HepG2 (cell line): ENCODE results near the gene SRSF2. TPM values are rescaled to one million over a fixed set of nuclear protein-coding genes. Genes with fewer than 3 reads are reported as not detected.

Experiments
- CENPX ChIP-seq: sonication (generic); formaldehyde crosslinking; IDR thresholded peaks from 2 replicates; pipeline ENCODE4 v1.9.0; 2021; ENCODE audit warnings: mild to moderate bottlenecking, missing genetic modification reagents, moderate library complexity
- GATAD2A ChIP-seq: IDR thresholded peaks from 2 replicates; pipeline ENCODE4 v1.6.1; 2016
- GZF1 ChIP-seq: sonication (generic); formaldehyde crosslinking; IDR thresholded peaks from 2 replicates; pipeline ENCODE4 v1.5.1; 2020; ENCODE audit warnings: mild to moderate bottlenecking, missing genetic modification reagents
- HES4 ChIP-seq: sonication (generic); formaldehyde crosslinking; IDR thresholded peaks from 2 replicates; pipeline ENCODE4 v1.9.0; 2021; ENCODE audit warnings: mild to moderate bottlenecking, missing genetic modification reagents, borderline replicate concordance
- NFE2L1 ChIP-seq: sonication (generic); formaldehyde crosslinking; IDR thresholded peaks from 2 replicates; pipeline ENCODE4 v1.4.0; 2020; ENCODE audit warnings: missing genetic modification reagents, mild to moderate bottlenecking, borderline replicate concordance
- RXRA ChIP-seq: sonication (generic); formaldehyde crosslinking; IDR thresholded peaks from 2 replicates; pipeline ENCODE4 v1.5.1; 2020; ENCODE audit warnings: missing genetic modification reagents
- ZEB1 ChIP-seq: IDR thresholded peaks from 2 replicates; pipeline ENCODE4 v1.6.1; 2012; ENCODE audit warnings: mild to moderate bottlenecking, low read depth, inconsistent platforms; ENCODE audit not compliant: insufficient replicate concordance
- ZNF34 ChIP-seq: sonication (generic); formaldehyde crosslinking; IDR thresholded peaks from 2 replicates; pipeline ENCODE4 v1.4.0; 2020; ENCODE audit warnings: mild to moderate bottlenecking, missing genetic modification reagents, borderline replicate concordance
- ZNF749 ChIP-seq: sonication (generic); formaldehyde crosslinking; IDR thresholded peaks from 2 replicates; pipeline ENCODE4 v1.8.0; 2022; ENCODE audit warnings: mild to moderate bottlenecking, missing genetic modification reagents, moderate library complexity, borderline replicate concordance
- polyA plus RNA-seq, 8 experiments: library from polyadenylated mRNA; depleted of rRNA in 3 of 8; stranded (reverse) in 7 of 8; unstranded in 1 of 8; fragments of >200 nt; fragmentation: Illumina TruSeq in 4 of 8; extraction: Trizol in 4 of 8; gene quantifications; 2 replicates each; pipeline versions ENCODE4 v1.2.1 to v1.2.3, GENCODE V29; 2011 to 2016; ENCODE audit warnings: low read depth in 4 of 8, missing spikeins in 1 of 8, mixed read lengths in 1 of 8; ENCODE audit not compliant: insufficient read depth in 1 of 8
- total RNA-seq, 5 experiments: library from RNA; depleted of rRNA; stranded (reverse); fragments of >200 nt; fragmentation: Illumina TruSeq; extraction: Trizol; gene quantifications; 2 replicates each; pipeline ENCODE4 v1.2.3, GENCODE V29; 2016; ENCODE audit warnings: low read depth in 1 of 5
- TF ChIP-seq, protein P1 (sequence below): sonication (generic); formaldehyde crosslinking; IDR thresholded peaks from 2 replicates; pipeline ENCODE4 v1.4.0; 2020; ENCODE audit warnings: missing genetic modification reagents
- TF ChIP-seq, protein P2 (sequence below): sonication (generic); formaldehyde crosslinking; IDR thresholded peaks from 2 replicates; pipeline ENCODE4 v1.8.1; 2023; ENCODE audit warnings: missing genetic modification reagents, mild to moderate bottlenecking, borderline replicate concordance
- TF ChIP-seq, protein P3 (sequence below): IDR thresholded peaks from 2 replicates; pipeline ENCODE4 v1.4.0; 2020; ENCODE audit warnings: mild to moderate bottlenecking, missing genetic modification reagents
- TF ChIP-seq, protein P4 (sequence below): sonication (generic); formaldehyde crosslinking; IDR thresholded peaks from 2 replicates; pipeline ENCODE4 v1.9.0; 2021; ENCODE audit warnings: missing genetic modification reagents, mild to moderate bottlenecking, borderline replicate concordance
- TF ChIP-seq, protein P5 (sequence below): sonication (generic); formaldehyde crosslinking; IDR thresholded peaks from 2 replicates; pipeline ENCODE4 v1.5.0; 2020; ENCODE audit warnings: missing genetic modification reagents
- TF ChIP-seq, protein P6 (sequence below): sonication (generic); formaldehyde crosslinking; IDR thresholded peaks from 2 replicates; pipeline ENCODE4 v1.4.0; 2020; ENCODE audit warnings: mild to moderate bottlenecking, missing genetic modification reagents
- TF ChIP-seq, protein P7 (sequence below): sonication (generic); formaldehyde crosslinking; conservative IDR thresholded peaks from 2 replicates; pipeline ENCODE4 v1.8.0; 2022; ENCODE audit warnings: low read depth, missing genetic modification reagents
- TF ChIP-seq, protein P8 (sequence below): sonication (generic); formaldehyde crosslinking; IDR thresholded peaks from 2 replicates; pipeline ENCODE4 v1.4.0; 2020; ENCODE audit warnings: low read depth, mild to moderate bottlenecking, missing genetic modification reagents

The SRSF2 gene
- total and polyA plus RNA-seq, 2 of the 13 experiments (the other 11 are each of a cell fraction or from before 2014, with no cell fraction given) = 306 to 319 TPM

DNA sequence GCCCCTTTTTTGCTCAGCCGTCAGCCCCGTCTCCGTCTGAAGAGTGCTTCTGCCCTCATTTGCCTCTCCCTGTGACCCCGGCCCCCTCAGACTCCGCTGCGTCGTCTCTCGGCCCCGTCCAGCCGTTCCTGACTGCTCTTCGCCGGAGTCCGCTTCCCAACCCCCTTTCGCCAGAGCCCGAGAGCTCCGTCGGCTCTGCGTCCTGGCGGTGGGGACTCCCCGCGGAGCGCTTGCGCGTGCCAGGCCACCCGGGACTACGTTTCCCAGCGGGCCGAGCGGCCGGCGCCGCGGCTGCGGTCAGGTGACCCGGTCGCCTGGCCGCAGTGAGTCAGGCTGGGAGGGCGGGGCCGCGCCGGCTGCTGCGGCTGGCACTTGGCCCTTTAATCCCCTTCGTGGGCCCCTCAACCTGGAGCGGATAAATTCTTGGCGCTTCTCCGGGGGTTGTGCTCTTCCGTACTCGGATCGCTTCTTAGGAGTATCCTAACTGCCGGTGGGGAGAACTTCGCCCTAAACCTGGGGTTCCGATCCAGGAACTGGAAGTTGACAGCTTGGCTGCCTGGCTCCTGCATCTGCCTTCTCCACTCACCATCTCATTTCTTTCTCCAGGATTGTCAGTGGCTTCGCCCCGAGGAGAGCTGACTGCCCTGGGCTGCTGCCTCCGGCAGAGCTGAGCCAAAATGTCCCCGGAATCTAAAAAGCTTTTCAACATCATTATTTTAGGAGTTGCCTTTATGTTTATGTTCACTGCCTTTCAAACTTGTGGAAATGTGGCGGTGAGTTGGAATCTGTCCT is 741 bp upstream of the SRSF2 start, which contains the start of gene MFSD11 (continued):
- TF ChIP-seq, protein P1, sequence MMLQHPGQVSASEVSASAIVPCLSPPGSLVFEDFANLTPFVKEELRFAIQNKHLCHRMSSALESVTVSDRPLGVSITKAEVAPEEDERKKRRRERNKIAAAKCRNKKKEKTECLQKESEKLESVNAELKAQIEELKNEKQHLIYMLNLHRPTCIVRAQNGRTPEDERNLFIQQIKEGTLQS (CRISPR knock-in tag) = peak; percentile 82
- TF ChIP-seq, protein P2, sequence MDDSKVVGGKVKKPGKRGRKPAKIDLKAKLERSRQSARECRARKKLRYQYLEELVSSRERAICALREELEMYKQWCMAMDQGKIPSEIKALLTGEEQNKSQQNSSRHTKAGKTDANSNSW (CRISPR knock-in tag) = no peak
- TF ChIP-seq, protein P3, sequence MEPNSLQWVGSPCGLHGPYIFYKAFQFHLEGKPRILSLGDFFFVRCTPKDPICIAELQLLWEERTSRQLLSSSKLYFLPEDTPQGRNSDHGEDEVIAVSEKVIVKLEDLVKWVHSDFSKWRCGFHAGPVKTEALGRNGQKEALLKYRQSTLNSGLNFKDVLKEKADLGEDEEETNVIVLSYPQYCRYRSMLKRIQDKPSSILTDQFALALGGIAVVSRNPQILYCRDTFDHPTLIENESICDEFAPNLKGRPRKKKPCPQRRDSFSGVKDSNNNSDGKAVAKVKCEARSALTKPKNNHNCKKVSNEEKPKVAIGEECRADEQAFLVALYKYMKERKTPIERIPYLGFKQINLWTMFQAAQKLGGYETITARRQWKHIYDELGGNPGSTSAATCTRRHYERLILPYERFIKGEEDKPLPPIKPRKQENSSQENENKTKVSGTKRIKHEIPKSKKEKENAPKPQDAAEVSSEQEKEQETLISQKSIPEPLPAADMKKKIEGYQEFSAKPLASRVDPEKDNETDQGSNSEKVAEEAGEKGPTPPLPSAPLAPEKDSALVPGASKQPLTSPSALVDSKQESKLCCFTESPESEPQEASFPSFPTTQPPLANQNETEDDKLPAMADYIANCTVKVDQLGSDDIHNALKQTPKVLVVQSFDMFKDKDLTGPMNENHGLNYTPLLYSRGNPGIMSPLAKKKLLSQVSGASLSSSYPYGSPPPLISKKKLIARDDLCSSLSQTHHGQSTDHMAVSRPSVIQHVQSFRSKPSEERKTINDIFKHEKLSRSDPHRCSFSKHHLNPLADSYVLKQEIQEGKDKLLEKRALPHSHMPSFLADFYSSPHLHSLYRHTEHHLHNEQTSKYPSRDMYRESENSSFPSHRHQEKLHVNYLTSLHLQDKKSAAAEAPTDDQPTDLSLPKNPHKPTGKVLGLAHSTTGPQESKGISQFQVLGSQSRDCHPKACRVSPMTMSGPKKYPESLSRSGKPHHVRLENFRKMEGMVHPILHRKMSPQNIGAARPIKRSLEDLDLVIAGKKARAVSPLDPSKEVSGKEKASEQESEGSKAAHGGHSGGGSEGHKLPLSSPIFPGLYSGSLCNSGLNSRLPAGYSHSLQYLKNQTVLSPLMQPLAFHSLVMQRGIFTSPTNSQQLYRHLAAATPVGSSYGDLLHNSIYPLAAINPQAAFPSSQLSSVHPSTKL (CRISPR knock-in tag) = peak; percentile 56; the same call in 1 of the 2 replicates
- TF ChIP-seq, protein P4, sequence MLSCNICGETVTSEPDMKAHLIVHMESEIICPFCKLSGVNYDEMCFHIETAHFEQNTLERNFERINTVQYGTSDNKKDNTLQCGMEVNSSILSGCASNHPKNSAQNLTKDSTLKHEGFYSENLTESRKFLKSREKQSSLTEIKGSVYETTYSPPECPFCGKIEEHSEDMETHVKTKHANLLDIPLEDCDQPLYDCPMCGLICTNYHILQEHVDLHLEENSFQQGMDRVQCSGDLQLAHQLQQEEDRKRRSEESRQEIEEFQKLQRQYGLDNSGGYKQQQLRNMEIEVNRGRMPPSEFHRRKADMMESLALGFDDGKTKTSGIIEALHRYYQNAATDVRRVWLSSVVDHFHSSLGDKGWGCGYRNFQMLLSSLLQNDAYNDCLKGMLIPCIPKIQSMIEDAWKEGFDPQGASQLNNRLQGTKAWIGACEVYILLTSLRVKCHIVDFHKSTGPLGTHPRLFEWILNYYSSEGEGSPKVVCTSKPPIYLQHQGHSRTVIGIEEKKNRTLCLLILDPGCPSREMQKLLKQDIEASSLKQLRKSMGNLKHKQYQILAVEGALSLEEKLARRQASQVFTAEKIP = no peak
- TF ChIP-seq ZNF34 = no peak
- TF ChIP-seq, protein P5, sequence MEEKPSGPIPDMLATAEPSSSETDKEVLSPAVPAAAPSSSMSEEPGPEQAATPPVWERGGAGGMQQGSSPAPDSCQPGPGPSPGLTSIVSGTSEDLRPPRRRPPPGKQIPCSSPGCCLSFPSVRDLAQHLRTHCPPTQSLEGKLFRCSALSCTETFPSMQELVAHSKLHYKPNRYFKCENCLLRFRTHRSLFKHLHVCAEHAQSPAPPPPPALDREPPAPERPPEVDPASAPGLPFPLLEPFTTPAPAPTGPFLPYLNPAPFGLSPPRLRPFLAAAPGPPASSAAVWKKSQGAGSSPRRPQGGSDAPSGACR (CRISPR knock-in tag) = no peak
- TF ChIP-seq ZEB1 = peak; percentile 6
- no peak; the same call in 1 of the 2 replicates for TF ChIP-seq NFE2L1 (CRISPR knock-in tag)
- TF ChIP-seq, protein P6, sequence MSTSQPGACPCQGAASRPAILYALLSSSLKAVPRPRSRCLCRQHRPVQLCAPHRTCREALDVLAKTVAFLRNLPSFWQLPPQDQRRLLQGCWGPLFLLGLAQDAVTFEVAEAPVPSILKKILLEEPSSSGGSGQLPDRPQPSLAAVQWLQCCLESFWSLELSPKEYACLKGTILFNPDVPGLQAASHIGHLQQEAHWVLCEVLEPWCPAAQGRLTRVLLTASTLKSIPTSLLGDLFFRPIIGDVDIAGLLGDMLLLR = peak; percentile 21; the same call in 1 of the 2 replicates
- TF ChIP-seq, protein P7, sequence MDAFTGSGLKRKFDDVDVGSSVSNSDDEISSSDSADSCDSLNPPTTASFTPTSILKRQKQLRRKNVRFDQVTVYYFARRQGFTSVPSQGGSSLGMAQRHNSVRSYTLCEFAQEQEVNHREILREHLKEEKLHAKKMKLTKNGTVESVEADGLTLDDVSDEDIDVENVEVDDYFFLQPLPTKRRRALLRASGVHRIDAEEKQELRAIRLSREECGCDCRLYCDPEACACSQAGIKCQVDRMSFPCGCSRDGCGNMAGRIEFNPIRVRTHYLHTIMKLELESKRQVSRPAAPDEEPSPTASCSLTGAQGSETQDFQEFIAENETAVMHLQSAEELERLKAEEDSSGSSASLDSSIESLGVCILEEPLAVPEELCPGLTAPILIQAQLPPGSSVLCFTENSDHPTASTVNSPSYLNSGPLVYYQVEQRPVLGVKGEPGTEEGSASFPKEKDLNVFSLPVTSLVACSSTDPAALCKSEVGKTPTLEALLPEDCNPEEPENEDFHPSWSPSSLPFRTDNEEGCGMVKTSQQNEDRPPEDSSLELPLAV (CRISPR knock-in tag) = no peak
- no peak; the same call in 1 of the 2 replicates for TF ChIP-seq GZF1 (CRISPR knock-in tag)
- TF ChIP-seq CENPX (CRISPR knock-in tag) = no peak
- TF ChIP-seq GATAD2A (CRISPR knock-in tag) = peak; percentile 46; the same call in 1 of the 2 replicates
- 0 out of 2 replicates have a peak, but pooled peaks have one; percentile 66 for TF ChIP-seq HES4 (CRISPR knock-in tag)
- TF ChIP-seq ZNF749 = 0 out of 2 replicates have a peak, but pooled peaks have one; percentile 24
- peak; percentile 61 for TF ChIP-seq RXRA (CRISPR knock-in tag)
- TF ChIP-seq, protein P8, sequence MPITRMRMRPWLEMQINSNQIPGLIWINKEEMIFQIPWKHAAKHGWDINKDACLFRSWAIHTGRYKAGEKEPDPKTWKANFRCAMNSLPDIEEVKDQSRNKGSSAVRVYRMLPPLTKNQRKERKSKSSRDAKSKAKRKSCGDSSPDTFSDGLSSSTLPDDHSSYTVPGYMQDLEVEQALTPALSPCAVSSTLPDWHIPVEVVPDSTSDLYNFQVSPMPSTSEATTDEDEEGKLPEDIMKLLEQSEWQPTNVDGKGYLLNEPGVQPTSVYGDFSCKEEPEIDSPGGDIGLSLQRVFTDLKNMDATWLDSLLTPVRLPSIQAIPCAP = no peak
